Kidney tubule cell (primary cell): Measurements from ENCODE around the gene ADARB2.

ENCODE experiments used
- DNase-seq: peaks from one replicate; pipeline ENCODE4 v3.0.0-alpha.2; 2018; ENCODE audit warnings: low spot score

ADARB2 gene

GRCh38 chr10:1287487-1287886 is 449.8 kb downstream of the ADARB2 start:
- DNase-seq: no peak

DNA sequence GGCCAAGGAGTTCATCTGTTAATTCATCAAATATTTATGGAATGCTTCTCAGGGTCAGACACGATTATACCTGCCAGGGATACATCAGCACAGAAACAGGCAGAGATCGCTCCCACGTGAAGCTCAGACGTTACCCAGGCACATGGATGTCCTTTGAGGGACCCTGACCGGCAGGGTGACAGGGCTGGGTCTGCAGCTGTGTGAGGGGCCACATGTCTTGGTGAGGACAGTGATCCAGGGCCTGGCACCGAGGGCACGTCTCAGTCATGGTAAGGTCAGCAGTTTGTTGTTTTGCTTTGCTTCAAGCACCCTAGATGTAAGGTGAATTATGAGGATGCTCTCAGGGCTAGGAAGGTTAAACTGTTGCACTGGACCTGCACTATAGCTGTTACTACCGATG is 453.2 kb downstream of the ADARB2 start:
- DNase-seq: no peak

DNA sequence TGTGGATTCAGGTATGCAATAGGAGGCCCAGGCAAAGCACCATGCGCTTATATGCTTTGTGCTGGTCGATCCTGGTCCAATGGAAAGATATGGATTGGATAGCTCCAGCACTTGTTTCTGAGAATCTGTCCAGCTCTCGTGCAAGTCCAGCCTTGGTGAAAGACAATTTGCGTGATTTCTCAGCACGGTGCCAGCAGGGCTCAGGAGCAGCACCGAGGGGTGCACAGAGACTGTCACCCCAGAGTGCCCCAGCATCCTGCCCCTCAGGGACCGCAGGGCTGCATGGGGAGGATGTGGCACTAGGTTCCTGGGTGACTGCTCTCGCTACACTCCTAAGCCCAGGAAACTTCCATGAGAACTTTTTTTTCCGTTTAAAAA is 455.9 kb downstream of the ADARB2 start:
- DNase-seq: no peak

DNA sequence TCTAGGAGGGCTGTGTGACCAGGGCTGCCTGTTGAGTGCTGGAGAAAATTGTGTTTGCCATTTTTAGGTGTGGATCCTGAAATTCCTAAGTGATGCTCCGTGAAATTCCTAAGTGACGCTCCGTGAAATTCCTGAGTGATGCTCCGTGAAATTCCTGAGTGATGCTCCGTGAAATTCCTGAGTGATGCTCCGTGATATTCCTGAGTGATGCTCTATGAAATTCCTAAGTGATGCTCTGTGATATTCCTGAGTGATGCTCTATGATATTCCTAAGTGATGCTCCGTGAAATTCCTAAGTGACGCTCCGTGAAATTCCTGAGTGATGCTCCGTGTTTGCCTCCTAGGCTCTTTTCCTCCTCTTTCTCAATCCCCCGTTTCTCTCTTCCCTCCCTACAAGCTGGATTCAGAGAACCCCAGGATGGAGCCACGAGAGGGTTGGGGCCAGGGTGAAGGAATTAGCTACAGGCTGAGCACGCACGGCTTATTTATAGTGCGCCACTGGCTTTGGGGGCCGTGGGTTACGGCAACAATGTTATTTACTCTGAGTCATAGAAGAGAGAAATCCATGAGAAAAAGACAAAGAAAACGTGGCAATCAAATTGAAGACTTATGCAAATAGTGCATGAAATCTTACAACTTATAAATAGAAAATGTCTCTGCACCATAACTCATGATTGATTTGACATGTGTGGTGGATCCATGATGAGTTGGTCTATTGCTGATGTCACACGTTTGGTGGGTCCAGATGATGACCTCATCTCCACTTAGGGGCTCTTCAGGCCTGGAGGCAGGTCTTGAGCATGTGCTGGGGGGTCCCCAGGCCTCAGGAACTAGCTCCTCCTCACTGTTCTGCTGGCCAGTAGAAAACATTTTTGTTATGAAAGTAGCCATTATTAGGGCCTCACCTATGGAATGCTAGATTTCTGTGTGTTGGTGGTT is 456.6 kb downstream of the ADARB2 start:
- peak; percentile 11 for DNase-seq

GRCh38 chr10:1278306-1278705 is 459.0 kb downstream of the ADARB2 start:
- DNase-seq: no peak

GRCh38 chr10:1274701-1275544 is 462.4 kb downstream of the ADARB2 start:
- DNase-seq: no peak

- DNase-seq: peak; percentile 6
These were observed 463.1 kb downstream of the ADARB2 start for GRCh38 chr10:1274111-1274661.

- DNase-seq: no peak
These were observed 463.8 kb downstream of the ADARB2 start for GRCh38 chr10:1273372-1274105.

DNA sequence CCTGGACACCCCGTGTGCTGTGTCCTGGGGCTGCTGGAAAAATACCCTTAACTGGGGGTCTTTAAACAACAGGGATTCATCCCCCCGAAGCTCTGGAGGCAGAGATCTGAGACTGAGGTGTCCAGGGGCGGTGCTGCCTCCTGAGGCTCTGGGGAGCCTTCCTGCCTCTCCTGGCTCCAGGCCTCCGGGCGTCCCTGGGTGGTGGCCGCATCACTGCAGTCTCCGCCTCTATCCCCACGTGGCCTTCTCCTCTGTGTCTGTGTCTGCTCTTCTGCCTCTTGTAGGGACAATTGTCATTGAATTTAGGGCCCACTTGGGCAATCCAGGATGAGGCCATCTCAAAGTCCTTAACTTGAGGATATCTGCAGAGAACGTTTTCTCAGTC is 464.6 kb downstream of the ADARB2 start:
- DNase-seq: no peak

GRCh38 chr10:1272079-1272776 is 465.1 kb downstream of the ADARB2 start:
- no peak for DNase-seq

DNA sequence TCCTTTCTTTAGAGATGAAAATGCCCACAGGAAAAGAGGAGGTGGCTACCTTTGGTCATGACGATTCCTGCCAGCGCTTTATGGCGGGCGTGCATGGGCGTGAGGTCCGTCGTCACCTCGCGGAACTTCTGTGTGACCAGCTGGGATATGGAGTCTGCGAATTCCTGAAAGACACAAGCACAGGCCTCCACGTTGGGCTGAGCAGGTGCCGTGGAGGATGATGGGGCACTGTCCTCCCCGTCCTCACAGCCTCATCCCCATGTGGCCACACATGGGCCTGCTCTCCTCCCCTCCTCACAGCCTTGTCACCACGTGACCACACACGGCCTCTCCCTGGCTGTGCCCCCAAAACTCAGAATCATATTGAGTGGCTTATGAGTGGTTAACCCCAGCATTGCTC is 466.4 kb downstream of the ADARB2 start:
- no peak for DNase-seq

- DNase-seq: no peak
These were observed 466.8 kb downstream of the ADARB2 start for GRCh38 chr10:1270490-1270889.

DNA sequence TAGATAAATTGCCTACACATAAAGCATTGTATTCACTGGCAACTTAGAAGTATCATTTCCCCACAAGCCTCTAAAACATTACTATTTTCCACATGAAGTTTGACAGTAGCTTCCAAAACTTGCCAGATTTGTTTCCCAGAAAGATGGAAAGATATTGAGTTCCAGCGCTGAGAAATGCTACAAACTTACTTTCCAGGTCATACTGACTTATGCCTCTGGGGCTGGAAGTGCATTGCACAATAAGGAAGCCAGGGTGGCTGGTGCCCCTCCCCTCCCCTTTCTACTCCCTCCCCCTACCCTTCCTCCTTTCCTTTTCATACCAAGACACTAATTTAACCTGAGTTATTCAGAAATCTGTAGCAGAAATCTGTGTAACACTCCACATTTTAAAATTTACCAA is 468.5 kb downstream of the ADARB2 start:
- no peak for DNase-seq

GRCh38 chr10:1267568-1267967 is 469.8 kb downstream of the ADARB2 start:
- no peak for DNase-seq

- no peak for DNase-seq
These were observed 470.2 kb downstream of the ADARB2 start for GRCh38 chr10:1267148-1267547.

DNA sequence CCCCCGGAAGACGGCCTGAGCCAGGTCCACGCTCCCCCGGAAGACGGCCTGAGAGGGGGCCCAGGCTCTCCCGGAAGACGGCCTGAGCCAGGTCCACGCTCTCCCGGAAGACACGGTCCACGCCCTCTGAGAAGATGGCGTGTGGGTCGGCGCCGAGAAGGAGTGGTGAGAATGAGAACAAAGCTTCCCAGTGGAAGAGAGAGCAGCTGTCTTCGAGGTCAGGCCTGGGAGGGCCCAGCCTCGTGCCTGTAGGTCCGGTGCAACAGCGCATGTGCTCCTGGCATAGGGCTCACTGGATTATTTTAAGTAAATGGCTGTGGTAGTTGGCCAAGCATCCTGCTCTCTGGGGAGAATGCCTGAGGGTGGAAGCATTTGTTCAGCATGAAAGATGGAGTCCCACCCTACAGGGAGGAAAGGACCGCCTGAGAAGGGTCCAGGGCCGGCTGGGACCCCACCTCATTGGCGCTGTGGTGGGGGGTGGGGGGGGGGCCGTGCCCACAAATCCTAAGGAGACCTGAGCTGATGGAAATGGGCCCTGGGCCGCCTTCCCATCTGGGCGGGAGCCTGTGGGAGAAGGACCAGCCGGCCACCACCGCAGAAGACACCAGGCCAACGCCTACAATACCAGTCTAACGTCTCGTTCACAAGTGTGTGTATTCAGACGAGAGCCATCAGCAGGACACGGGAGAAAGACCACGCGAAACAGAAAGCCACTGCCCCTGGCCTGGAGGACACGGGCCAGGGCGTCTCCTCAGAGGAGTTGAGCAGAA is 471.1 kb downstream of the ADARB2 start:
- DNase-seq: no peak

GRCh38 chr10:1264001-1264400 is 473.3 kb downstream of the ADARB2 start:
- DNase-seq: no peak

GRCh38 chr10:1257274-1257673 is 480.1 kb downstream of the ADARB2 start:
- no peak for DNase-seq

DNA sequence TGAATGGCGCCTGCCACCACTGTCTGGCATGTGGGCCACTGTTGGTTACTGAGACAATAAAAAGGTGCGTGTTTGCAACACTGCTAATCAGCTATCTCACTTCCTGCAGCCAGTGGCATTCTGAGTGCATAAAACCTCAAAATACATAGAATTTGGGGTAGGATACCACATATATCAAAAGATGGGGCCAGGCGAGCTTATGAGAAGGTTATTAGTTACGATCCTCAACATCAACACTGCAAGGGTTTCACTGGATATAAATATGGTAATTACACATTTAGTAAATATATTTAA is 480.9 kb downstream of the ADARB2 start:
- DNase-seq: no peak

GRCh38 chr10:1255600-1256431 is 481.5 kb downstream of the ADARB2 start:
- no peak for DNase-seq
